Stimulated activated CD4-positive, alpha-beta T cell treated with anti-CD3 and anti-CD28 coated beads, TNF-alpha, amount 100 ng/mL, for 24 hours (primary cell): ENCODE data around the gene TLCD4.
"Not testable (repeated sequence)": the region's sequence is repeated elsewhere in the genome, so short reads cannot be mapped to it uniquely, and the experiment has no call there.

Source experiments
- DNase-seq, 3 experiments: peaks; one replicate each; pipeline ENCODE4 v3.0.0-alpha.2; 2020; ENCODE audit warnings: low read depth in 3 of 3

The TLCD4 gene

GRCh38 chr1:95117207-95118066 is at the start of gene TLCD4:
TSS of gene TLCD4 (plus strand) at chr1:95117355. CDS start at chr1:95143902, 26,547 bp downstream.
- DNase-seq = peak in 1 of 3 experiments; percentile 24

- DNase-seq = no peak
Measured at GRCh38 chr1:95067568-95067967, 49.6 kb upstream of the TLCD4 start.

GRCh38 chr1:95068956-95069709 is 48.0 kb upstream of the TLCD4 start:
- DNase-seq = no peak

- DNase-seq = no peak
Measured at GRCh38 chr1:95069710-95070093, 47.5 kb upstream of the TLCD4 start.

GRCh38 chr1:95071539-95071938 is 45.6 kb upstream of the TLCD4 start:
- no peak for DNase-seq

GRCh38 chr1:95072117-95072516 is 45.0 kb upstream of the TLCD4 start:
- DNase-seq = no peak

GRCh38 chr1:95072532-95073419 is 44.4 kb upstream of the TLCD4 start, which contains the start of gene ALG14:
TSS of gene ALG14 (minus strand) at chr1:95072951. CDS start at chr1:95072898, 53 bp downstream.
- peak; percentile 85 to 88 (median 86) for DNase-seq

- no peak for DNase-seq
Measured at GRCh38 chr1:95073446-95073845, 43.7 kb upstream of the TLCD4 start.

GRCh38 chr1:95076034-95076433 is 41.1 kb upstream of the TLCD4 start:
- DNase-seq = no peak

GRCh38 chr1:95080446-95080845 is 36.7 kb upstream of the TLCD4 start:
- DNase-seq = no peak

- no peak for DNase-seq
Measured at GRCh38 chr1:95080879-95081278, 36.3 kb upstream of the TLCD4 start.

GRCh38 chr1:95084317-95085176 is 32.6 kb upstream of the TLCD4 start:
- DNase-seq = no peak

GRCh38 chr1:95085376-95085775 is 31.8 kb upstream of the TLCD4 start:
- no peak for DNase-seq

GRCh38 chr1:95086949-95087533 is 30.1 kb upstream of the TLCD4 start:
- no peak for DNase-seq

- no peak for DNase-seq
Measured at GRCh38 chr1:95088303-95088702, 28.9 kb upstream of the TLCD4 start.

- DNase-seq = no peak
Measured at GRCh38 chr1:95089650-95090287, 27.4 kb upstream of the TLCD4 start.

GRCh38 chr1:95091290-95091689 is 25.9 kb upstream of the TLCD4 start:
- DNase-seq = not testable (repeated sequence)

- DNase-seq = not testable (repeated sequence)
Measured at GRCh38 chr1:95092891-95093290, 24.3 kb upstream of the TLCD4 start.

- DNase-seq = no peak
Measured at GRCh38 chr1:95093296-95093695, 23.9 kb upstream of the TLCD4 start.

GRCh38 chr1:95094923-95095322 is 22.2 kb upstream of the TLCD4 start:
- no peak for DNase-seq
